ENCODE results near the gene EIF6.

DNA sequence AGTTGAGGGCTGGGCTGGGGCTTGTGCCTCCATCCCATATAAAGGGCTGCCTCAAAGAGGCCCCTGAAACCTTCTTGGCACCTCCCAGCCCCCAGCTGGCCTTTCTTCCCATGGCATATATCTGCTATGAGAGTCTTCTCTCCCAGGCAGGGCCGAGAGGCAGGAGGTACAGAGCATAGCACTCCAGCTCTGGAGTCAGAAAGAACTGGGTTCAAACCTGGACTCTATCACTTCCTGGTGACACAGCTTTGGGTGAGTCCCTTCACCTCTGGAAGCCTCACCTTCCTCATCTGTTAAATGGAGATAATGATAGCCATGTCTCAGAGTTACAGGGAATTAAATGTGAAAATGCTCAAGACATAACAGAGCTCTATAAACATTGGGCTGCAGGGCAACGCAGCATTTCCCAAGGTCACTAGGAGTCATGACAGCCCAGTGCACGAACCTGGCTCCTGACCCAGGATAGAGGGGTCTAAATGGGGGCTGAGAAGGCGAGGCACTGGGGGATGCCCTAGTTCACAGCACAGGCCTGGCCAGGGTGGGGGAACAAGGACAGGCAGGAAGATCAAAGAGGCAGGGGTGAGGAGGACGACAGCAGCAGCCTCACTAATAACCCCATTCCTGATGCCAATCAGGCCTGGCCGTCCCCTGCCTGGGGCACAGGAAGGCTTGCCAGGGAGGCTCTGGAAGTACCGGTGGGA, 5.8 kb upstream of the EIF6 start:
- no peak for TF ChIP-seq POLR2A (IDR thresholded peaks at IDR 0.05)
- TF ChIP-seq, protein P1, sequence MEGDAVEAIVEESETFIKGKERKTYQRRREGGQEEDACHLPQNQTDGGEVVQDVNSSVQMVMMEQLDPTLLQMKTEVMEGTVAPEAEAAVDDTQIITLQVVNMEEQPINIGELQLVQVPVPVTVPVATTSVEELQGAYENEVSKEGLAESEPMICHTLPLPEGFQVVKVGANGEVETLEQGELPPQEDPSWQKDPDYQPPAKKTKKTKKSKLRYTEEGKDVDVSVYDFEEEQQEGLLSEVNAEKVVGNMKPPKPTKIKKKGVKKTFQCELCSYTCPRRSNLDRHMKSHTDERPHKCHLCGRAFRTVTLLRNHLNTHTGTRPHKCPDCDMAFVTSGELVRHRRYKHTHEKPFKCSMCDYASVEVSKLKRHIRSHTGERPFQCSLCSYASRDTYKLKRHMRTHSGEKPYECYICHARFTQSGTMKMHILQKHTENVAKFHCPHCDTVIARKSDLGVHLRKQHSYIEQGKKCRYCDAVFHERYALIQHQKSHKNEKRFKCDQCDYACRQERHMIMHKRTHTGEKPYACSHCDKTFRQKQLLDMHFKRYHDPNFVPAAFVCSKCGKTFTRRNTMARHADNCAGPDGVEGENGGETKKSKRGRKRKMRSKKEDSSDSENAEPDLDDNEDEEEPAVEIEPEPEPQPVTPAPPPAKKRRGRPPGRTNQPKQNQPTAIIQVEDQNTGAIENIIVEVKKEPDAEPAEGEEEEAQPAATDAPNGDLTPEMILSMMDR (IDR thresholded peaks at IDR 0.05) = no peak

Measured in adrenal gland (tissue), 5 donors.